H1 (cell line): Measurements from ENCODE around the gene PTPRD.

Source experiments
- CREB1 ChIP-seq: IDR thresholded peaks from 2 replicates; pipeline ENCODE4 v1.6.1; 2012; ENCODE audit warnings: inconsistent platforms
- CTCF ChIP-seq, 3 experiments: IDR thresholded peaks; 1 replicate in 2 of 3; 2 replicates in 1 of 3; pipeline versions ENCODE4 v1.5.1 to v1.6.1; 2011; ENCODE audit warnings: low read length in 3 of 3, mild to moderate bottlenecking in 3 of 3, inconsistent platforms in 2 of 3, low read depth in 1 of 3, moderate library complexity in 1 of 3; ENCODE audit not compliant: insufficient read depth in 1 of 3; ENCODE audit errors: control extremely low read depth in 1 of 3
- EP300 ChIP-seq, 2 experiments: IDR thresholded peaks; 1 replicate in 1 of 2; 2 replicates in 1 of 2; pipeline ENCODE4 v1.6.1; 2011 to 2012; ENCODE audit warnings: low read depth in 2 of 2, low read length in 2 of 2, mild to moderate bottlenecking in 2 of 2, borderline replicate concordance in 1 of 2, inconsistent platforms in 1 of 2, moderate library complexity in 1 of 2
- EZH2 ChIP-seq: fragments of 200-600 bp; sonication (generic); IDR thresholded peaks from 2 replicates; pipeline ENCODE4 v1.7.1; 2012; ENCODE audit warnings: low read depth, mild to moderate bottlenecking, moderate library complexity, low read length, inconsistent platforms; ENCODE audit not compliant: severe bottlenecking
- JUN ChIP-seq: IDR thresholded peaks from 2 replicates; pipeline ENCODE4 v1.6.1; 2011; ENCODE audit warnings: low read depth, mild to moderate bottlenecking, improper control_type of control experiment, low read length
- JUND ChIP-seq: IDR thresholded peaks from 2 replicates; pipeline ENCODE4 v1.6.1; 2011; ENCODE audit warnings: mild to moderate bottlenecking, improper control_type of control experiment, low read length
- MAX ChIP-seq: IDR thresholded peaks from 2 replicates; pipeline ENCODE4 v1.6.1; 2012; ENCODE audit warnings: inconsistent platforms
- NANOG ChIP-seq: IDR thresholded peaks from 2 replicates; pipeline ENCODE4 v1.6.1; 2011; ENCODE audit warnings: low read length, low read depth, mild to moderate bottlenecking, inconsistent platforms; ENCODE audit not compliant: insufficient read depth, poor library complexity, severe bottlenecking
- POLR2A ChIP-seq, 2 experiments: IDR thresholded peaks; 1 replicate in 1 of 2; 2 replicates in 1 of 2; pipeline ENCODE4 v1.6.1; 2011; ENCODE audit warnings: low read depth in 2 of 2, low read length in 2 of 2, mild to moderate bottlenecking in 2 of 2; ENCODE audit errors: control extremely low read depth in 1 of 2
- POLR2AphosphoS5 ChIP-seq: IDR thresholded peaks from 2 replicates; pipeline ENCODE4 v1.6.1; 2011; ENCODE audit warnings: low read depth, low read length
- RAD21 ChIP-seq, 2 experiments: IDR thresholded peaks in 1 of 2; conservative IDR thresholded peaks in 1 of 2; 2 replicates each; pipeline ENCODE4 v1.6.1; 2011; ENCODE audit warnings: low read depth in 2 of 2, low read length in 2 of 2, improper control_type of control experiment in 1 of 2, inconsistent platforms in 1 of 2, mild to moderate bottlenecking in 1 of 2, moderate library complexity in 1 of 2
- RNF2 ChIP-seq: fragments of 200-900, 300-1000 bp; sonication (generic); IDR thresholded peaks from 2 replicates; pipeline ENCODE4 v1.7.1; 2016; ENCODE audit warnings: borderline replicate concordance, low read depth, mild to moderate bottlenecking, antibody characterized with exemption, low read length; ENCODE audit not compliant: poor library complexity, severe bottlenecking; ENCODE audit errors: missing control alignments
- TBP ChIP-seq: IDR thresholded peaks from 2 replicates; pipeline ENCODE4 v1.6.1; 2011; ENCODE audit warnings: low read depth, low read length, improper control_type of control experiment
- USF2 ChIP-seq: IDR thresholded peaks from 2 replicates; pipeline ENCODE4 v1.6.1; 2011; ENCODE audit warnings: low read length, improper control_type of control experiment

GRCh38 chr9:8364026-8364752 is 2248.6 kb downstream of the PTPRD start:
- TF ChIP-seq CREB1: no peak
- no peak for TF ChIP-seq USF2
- no peak for TF ChIP-seq CTCF (IDR thresholded peaks at IDR 0.05; ENCODE audit: control extremely low read depth in 1 of 3, insufficient read depth in 1 of 3, low read depth in 1 of 3, low read length in 3 of 3)
- TF ChIP-seq POLR2AphosphoS5: no peak
- no peak for TF ChIP-seq RAD21 (IDR thresholded peaks at IDR 0.05 in 1 of 2, conservative IDR thresholded peaks at IDR 0.05 in 1 of 2; ENCODE audit: low read depth in 2 of 2, low read length in 2 of 2)
- no peak for TF ChIP-seq NANOG
- no peak for TF ChIP-seq EZH2
- no peak for TF ChIP-seq JUN
- no peak for TF ChIP-seq JUND
- no peak for TF ChIP-seq MAX
- TF ChIP-seq RNF2: no peak
- TF ChIP-seq POLR2A (IDR thresholded peaks at IDR 0.05; ENCODE audit: control extremely low read depth in 1 of 2, low read depth in 2 of 2, low read length in 2 of 2): no peak
- no peak for TF ChIP-seq EP300 (IDR thresholded peaks at IDR 0.05; ENCODE audit: borderline replicate concordance in 1 of 2, low read depth in 2 of 2, low read length in 2 of 2)
- TF ChIP-seq TBP: no peak
